GM12801 (cell line): ENCODE results near the gene ZNF260.

Source experiments
- TF ChIP-seq, protein P1 (sequence below): IDR thresholded peaks from one replicate; pipeline ENCODE4 v1.5.1; 2011; ENCODE audit warnings: control low read depth; ENCODE audit not compliant: insufficient read length; ENCODE audit errors: extremely low read depth

The ZNF260 gene

DNA sequence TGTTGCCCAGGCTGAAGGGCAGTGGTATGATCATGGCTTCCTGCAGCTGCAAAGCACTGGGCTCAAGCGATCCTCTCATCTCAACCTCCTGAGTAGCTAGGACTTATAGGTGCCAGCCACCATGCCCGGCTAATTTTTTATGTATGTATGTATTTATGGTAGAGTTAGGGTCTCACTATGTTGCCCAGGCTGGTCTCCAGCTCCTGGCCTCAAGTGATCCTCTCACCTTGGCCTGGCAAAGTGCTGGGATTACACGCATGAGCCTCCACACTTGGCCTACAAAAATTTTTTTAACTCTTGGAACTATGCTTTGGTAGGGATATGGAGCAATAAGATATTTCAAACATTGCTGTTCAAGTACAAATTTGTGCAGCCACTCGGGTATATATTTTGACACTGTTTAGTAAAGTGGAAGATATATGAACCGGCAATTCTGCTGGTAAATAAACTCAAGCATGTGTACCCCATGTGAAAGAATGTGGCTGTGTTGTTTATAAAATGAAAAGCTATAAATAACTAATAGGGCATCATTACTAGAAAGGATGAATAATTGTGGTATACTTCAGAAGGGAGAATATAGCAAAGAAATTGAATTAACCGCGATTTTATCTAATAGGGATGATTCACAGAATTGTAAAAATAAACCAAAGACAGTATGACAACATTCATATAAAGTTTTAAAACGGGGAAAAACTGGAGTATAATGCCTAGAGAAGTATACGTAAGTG, 39.8 kb downstream of the ZNF260 start:
- TF ChIP-seq, protein P1, sequence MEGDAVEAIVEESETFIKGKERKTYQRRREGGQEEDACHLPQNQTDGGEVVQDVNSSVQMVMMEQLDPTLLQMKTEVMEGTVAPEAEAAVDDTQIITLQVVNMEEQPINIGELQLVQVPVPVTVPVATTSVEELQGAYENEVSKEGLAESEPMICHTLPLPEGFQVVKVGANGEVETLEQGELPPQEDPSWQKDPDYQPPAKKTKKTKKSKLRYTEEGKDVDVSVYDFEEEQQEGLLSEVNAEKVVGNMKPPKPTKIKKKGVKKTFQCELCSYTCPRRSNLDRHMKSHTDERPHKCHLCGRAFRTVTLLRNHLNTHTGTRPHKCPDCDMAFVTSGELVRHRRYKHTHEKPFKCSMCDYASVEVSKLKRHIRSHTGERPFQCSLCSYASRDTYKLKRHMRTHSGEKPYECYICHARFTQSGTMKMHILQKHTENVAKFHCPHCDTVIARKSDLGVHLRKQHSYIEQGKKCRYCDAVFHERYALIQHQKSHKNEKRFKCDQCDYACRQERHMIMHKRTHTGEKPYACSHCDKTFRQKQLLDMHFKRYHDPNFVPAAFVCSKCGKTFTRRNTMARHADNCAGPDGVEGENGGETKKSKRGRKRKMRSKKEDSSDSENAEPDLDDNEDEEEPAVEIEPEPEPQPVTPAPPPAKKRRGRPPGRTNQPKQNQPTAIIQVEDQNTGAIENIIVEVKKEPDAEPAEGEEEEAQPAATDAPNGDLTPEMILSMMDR = no peak

DNA sequence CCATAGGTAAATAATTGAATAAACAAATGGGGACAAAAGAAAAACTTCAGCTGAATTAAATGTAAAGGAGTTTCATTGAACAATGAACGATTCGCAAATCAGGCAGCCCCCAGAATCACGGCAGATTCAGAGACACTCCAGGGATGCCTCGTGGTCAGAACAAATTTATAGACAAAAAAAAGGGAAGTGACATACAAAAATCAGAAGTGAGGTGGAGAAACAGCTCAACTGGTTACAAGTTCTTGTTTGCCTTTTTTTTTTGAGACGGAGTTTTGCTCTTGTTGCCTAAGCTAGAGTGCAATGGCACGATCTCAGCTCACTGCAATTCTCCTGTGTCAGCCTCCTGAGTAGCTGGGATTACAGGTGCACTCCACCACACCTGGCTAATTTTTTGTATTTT, 44.4 kb downstream of the ZNF260 start:
- TF ChIP-seq, protein P1 = no peak

DNA sequence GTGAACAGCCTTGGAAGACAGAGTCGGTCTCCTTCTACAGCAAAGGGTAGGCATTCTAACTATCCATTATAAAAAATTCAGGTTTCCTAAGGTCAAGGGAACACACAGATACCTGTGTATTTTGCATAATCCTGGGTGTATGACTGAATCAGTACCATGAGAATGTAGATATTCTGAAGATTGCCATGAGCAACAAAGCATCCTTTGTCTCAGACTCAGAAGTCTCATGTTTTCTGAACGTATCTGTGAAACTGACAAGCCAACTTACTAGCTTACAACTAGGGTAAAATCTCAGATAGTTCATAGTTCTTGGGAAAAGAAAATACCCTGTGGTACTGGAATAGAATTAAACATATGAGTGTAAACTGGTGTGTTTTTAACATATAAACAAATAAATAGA, 45.2 kb downstream of the ZNF260 start:
- TF ChIP-seq, protein P1 = no peak
